GM23338 (cell line): Measurements from ENCODE around the gene ENTHD1. TPM values are rescaled to one million over a fixed set of nuclear protein-coding genes. Genes with fewer than 3 reads are reported as not detected.

Experiments
- ATAC-seq: fragments of 200-7000 bp; cut with Tn5 transposase; 3 replicates; pipeline ENCODE4 v1.9.1; 2020
- DNase-seq: peaks from one replicate; pipeline ENCODE4 v3.0.0-alpha.2; 2015; ENCODE audit warnings: low spot score
- H2AFZ ChIP-seq: fragments of 200-600 bp; sonication (generic); 2 replicates; pipeline ENCODE4 v1.8.0; 2016; ENCODE audit warnings: antibody characterized with exemption, mild to moderate bottlenecking, moderate library complexity
- H3F3A ChIP-seq: fragments of 200-600 bp; sonication (generic); replicated peaks from 2 replicates; pipeline ENCODE4 v1.8.0; 2017; ENCODE audit warnings: antibody characterized with exemption, mixed run types, low read depth
- H3K27ac ChIP-seq: fragments of 200-600 bp; sonication (generic); 2 replicates; pipeline ENCODE4 v1.6.1; 2016; ENCODE audit warnings: low read depth
- H3K27me3 ChIP-seq: fragments of 200-600 bp; sonication (generic); 2 replicates; pipeline ENCODE4 v1.8.0; 2016; ENCODE audit warnings: mild to moderate bottlenecking, mixed run types, moderate library complexity; ENCODE audit not compliant: insufficient read depth
- H3K36me3 ChIP-seq: fragments of 200-600 bp; sonication (generic); 2 replicates; pipeline ENCODE4 v1.8.0; 2016; ENCODE audit warnings: mild to moderate bottlenecking; ENCODE audit not compliant: insufficient read depth
- H3K4me1 ChIP-seq: fragments of 200-600 bp; sonication (generic); 2 replicates; pipeline ENCODE4 v1.8.0; 2016; ENCODE audit warnings: mild to moderate bottlenecking, moderate library complexity; ENCODE audit not compliant: insufficient read depth
- H3K4me2 ChIP-seq: fragments of 200-600 bp; sonication (generic); 2 replicates; pipeline ENCODE4 v1.7.1; 2017; ENCODE audit warnings: mixed run types
- H3K4me3 ChIP-seq: fragments of 200-600 bp; sonication (generic); 2 replicates; pipeline ENCODE4 v1.6.1; 2016; ENCODE audit warnings: mixed run types
- H3K79me2 ChIP-seq: fragments of 200-600 bp; sonication (generic); replicated peaks from 2 replicates; pipeline ENCODE4 v1.8.0; 2017; ENCODE audit warnings: mild to moderate bottlenecking; ENCODE audit not compliant: insufficient read depth
- H3K9me2 ChIP-seq: fragments of 200-600 bp; sonication (generic); 2 replicates; pipeline ENCODE4 v1.8.0; 2017; ENCODE audit not compliant: insufficient read depth
- H4K20me1 ChIP-seq: fragments of 200-600 bp; sonication (generic); replicated peaks from 2 replicates; pipeline ENCODE4 v1.8.0; 2017; ENCODE audit warnings: mild to moderate bottlenecking; ENCODE audit not compliant: insufficient read depth
- H3K27ac Mint-ChIP-seq: 2 replicates; pipeline ENCODE4 v1.8.0; 2020; ENCODE audit warnings: inconsistent platforms, mild to moderate bottlenecking, moderate library complexity, mixed read lengths
- H3K27me3 Mint-ChIP-seq: 3 replicates; pipeline ENCODE4 v1.8.0; 2022; ENCODE audit warnings: low read depth, mild to moderate bottlenecking, moderate library complexity, mixed read lengths, inconsistent platforms; ENCODE audit not compliant: insufficient read depth, poor library complexity
- H3K36me3 Mint-ChIP-seq: 3 replicates; pipeline ENCODE4 v1.8.0; 2021; ENCODE audit warnings: low read depth, mild to moderate bottlenecking, inconsistent platforms, moderate library complexity, mixed read lengths
- H3K4me1 Mint-ChIP-seq: 3 replicates; pipeline ENCODE4 v1.8.0; 2020; ENCODE audit warnings: mild to moderate bottlenecking, inconsistent platforms, mixed read lengths
- H3K4me3 Mint-ChIP-seq: 3 replicates; pipeline ENCODE4 v1.8.0; 2021; ENCODE audit warnings: moderate library complexity, mild to moderate bottlenecking, inconsistent platforms, mixed read lengths
- H3K9me3 Mint-ChIP-seq: 3 replicates; pipeline ENCODE4 v1.8.0; 2020; ENCODE audit warnings: moderate library complexity, mild to moderate bottlenecking, inconsistent platforms, mixed read lengths
- CREB1 ChIP-seq: fragments of 250-450 bp; sonication (Bioruptor Pico); IDR thresholded peaks from 2 replicates; pipeline ENCODE4 v1.5.0; 2020; ENCODE audit warnings: low read depth, mild to moderate bottlenecking, moderate library complexity
- EZH2 ChIP-seq: fragments of 200-600 bp; sonication (generic); IDR thresholded peaks from one replicate; pipeline ENCODE4 v1.8.0; 2017; ENCODE audit warnings: antibody characterized with exemption, mild to moderate bottlenecking, low read depth; ENCODE audit not compliant: unreplicated experiment
- EZH2phosphoT487 ChIP-seq: fragments of 200-600 bp; sonication (generic); IDR thresholded peaks from one replicate; pipeline ENCODE4 v1.8.1; 2018; ENCODE audit warnings: antibody characterized with exemption; ENCODE audit not compliant: unreplicated experiment
- JUNB ChIP-seq: IDR thresholded peaks from one replicate; pipeline ENCODE4 v1.6.1; 2016; ENCODE audit warnings: antibody characterized with exemption; ENCODE audit not compliant: unreplicated experiment
- NANOG ChIP-seq: IDR thresholded peaks from 2 replicates; pipeline ENCODE4 v1.6.1; 2016; ENCODE audit warnings: antibody characterized with exemption, borderline replicate concordance
- POLR2AphosphoS5 ChIP-seq: IDR thresholded peaks from 2 replicates; pipeline ENCODE4 v1.6.1; 2016; ENCODE audit warnings: antibody characterized with exemption, low read depth
- STAT1 ChIP-seq: IDR thresholded peaks from one replicate; pipeline ENCODE4 v1.6.1; 2016; ENCODE audit warnings: antibody characterized with exemption; ENCODE audit not compliant: unreplicated experiment
- ZNF114 ChIP-seq: fragments of 250-450 bp; sonication (Bioruptor Pico); IDR thresholded peaks from 2 replicates; pipeline ENCODE4 v1.5.0; 2020; ENCODE audit warnings: mild to moderate bottlenecking, moderate library complexity
- ZNF331 ChIP-seq: fragments of 250-450 bp; sonication (Bioruptor Pico); IDR thresholded peaks from 2 replicates; pipeline ENCODE4 v1.5.0; 2020; ENCODE audit warnings: low read depth, mild to moderate bottlenecking, moderate library complexity
- polyA plus RNA-seq: library from polyadenylated mRNA; unstranded; fragments of >200 nt; fragmentation: Nextera tagmentation; extraction: Ambion mirVana; gene quantifications from 2 replicates; pipeline ENCODE4 v1.2.1, GENCODE V29; 2016
- total RNA-seq: library from RNA; depleted of rRNA; stranded (reverse); fragments of >200 nt; shearing (Covaris generic); gene quantifications from 2 replicates; pipeline ENCODE4 v1.2.3, GENCODE V29; 2014
- TF ChIP-seq, protein P1 (sequence below): fragments of 250-450 bp; sonication (Bioruptor Pico); IDR thresholded peaks from 2 replicates; pipeline ENCODE4 v1.5.0; 2020; ENCODE audit warnings: mild to moderate bottlenecking, moderate library complexity
- TF ChIP-seq, protein P2 (sequence below), 2 experiments: fragments of 200-600 bp in 1 of 2; sonication (generic) in 1 of 2; conservative IDR thresholded peaks; 2 replicates each; pipeline versions ENCODE4 v1.5.1 to v1.6.1; 2016 to 2017; ENCODE audit warnings: antibody characterized with exemption in 2 of 2, low read depth in 2 of 2, mild to moderate bottlenecking in 2 of 2, moderate library complexity in 1 of 2
- TF ChIP-seq, protein P3 (sequence below): IDR thresholded peaks from one replicate; pipeline ENCODE4 v1.6.1; 2018; ENCODE audit warnings: antibody characterized with exemption; ENCODE audit not compliant: unreplicated experiment
- TF ChIP-seq, protein P4 (sequence below): IDR thresholded peaks from 2 replicates; pipeline ENCODE4 v1.6.1; 2016; ENCODE audit warnings: antibody characterized with exemption

Gene ENTHD1
- total and polyA plus RNA-seq, 2 experiments from 2014 or later, result not detected

DNA sequence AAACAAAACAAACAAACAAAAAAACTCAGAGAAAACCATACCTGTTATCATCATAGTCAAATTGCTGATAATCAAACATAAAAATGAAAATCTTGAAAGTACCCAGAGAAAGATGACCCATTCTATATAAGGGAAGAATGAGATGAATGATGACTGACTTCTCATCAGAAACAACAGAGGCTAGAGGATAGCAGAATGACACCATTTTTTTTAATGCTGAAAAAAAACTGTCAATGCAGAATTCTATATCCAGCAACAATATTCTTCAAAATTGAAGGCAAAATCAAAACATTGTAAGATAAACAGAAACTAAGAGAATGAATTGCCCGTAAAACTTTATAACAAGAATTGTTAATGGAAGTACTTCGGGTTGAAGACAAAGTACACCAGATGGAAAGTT, 122.1 kb downstream of the ENTHD1 start:
- H3K4me3 Mint-ChIP-seq, result no peak overlapping the region

More for the DNA sequence above, 122.1 kb downstream of the ENTHD1 start:
- H3K27ac ChIP-seq, result no peak overlapping the region
- H3K9me3 Mint-ChIP-seq, result no peaks in the 10 kb centered on the region
- H3K36me3 ChIP-seq, result no peaks in the 10 kb centered on the region
- no peak overlapping the region for H2AFZ ChIP-seq
- no peaks in the 10 kb centered on the region for H3K79me2 ChIP-seq
- H3K4me2 ChIP-seq, result no peak overlapping the region
- no peak overlapping the region for H3K4me3 ChIP-seq
- H4K20me1 ChIP-seq, result no peaks in the 10 kb centered on the region
- no peak for DNase-seq
- H3K27me3 Mint-ChIP-seq, result peaks cover 2% of the 10 kb centered on the region
- no peaks in the 10 kb centered on the region for H3K36me3 Mint-ChIP-seq
- no peaks in the 10 kb centered on the region for H3K4me1 Mint-ChIP-seq
- H3F3A ChIP-seq, result no peaks in the 10 kb centered on the region
- no peaks in the 10 kb centered on the region for H3K9me2 ChIP-seq
- no peaks in the 10 kb centered on the region for H3K4me1 ChIP-seq
- no peak for ATAC-seq
- no peak overlapping the region for H3K27ac Mint-ChIP-seq
- no peaks in the 10 kb centered on the region for H3K27me3 ChIP-seq
- TF ChIP-seq, protein P1, sequence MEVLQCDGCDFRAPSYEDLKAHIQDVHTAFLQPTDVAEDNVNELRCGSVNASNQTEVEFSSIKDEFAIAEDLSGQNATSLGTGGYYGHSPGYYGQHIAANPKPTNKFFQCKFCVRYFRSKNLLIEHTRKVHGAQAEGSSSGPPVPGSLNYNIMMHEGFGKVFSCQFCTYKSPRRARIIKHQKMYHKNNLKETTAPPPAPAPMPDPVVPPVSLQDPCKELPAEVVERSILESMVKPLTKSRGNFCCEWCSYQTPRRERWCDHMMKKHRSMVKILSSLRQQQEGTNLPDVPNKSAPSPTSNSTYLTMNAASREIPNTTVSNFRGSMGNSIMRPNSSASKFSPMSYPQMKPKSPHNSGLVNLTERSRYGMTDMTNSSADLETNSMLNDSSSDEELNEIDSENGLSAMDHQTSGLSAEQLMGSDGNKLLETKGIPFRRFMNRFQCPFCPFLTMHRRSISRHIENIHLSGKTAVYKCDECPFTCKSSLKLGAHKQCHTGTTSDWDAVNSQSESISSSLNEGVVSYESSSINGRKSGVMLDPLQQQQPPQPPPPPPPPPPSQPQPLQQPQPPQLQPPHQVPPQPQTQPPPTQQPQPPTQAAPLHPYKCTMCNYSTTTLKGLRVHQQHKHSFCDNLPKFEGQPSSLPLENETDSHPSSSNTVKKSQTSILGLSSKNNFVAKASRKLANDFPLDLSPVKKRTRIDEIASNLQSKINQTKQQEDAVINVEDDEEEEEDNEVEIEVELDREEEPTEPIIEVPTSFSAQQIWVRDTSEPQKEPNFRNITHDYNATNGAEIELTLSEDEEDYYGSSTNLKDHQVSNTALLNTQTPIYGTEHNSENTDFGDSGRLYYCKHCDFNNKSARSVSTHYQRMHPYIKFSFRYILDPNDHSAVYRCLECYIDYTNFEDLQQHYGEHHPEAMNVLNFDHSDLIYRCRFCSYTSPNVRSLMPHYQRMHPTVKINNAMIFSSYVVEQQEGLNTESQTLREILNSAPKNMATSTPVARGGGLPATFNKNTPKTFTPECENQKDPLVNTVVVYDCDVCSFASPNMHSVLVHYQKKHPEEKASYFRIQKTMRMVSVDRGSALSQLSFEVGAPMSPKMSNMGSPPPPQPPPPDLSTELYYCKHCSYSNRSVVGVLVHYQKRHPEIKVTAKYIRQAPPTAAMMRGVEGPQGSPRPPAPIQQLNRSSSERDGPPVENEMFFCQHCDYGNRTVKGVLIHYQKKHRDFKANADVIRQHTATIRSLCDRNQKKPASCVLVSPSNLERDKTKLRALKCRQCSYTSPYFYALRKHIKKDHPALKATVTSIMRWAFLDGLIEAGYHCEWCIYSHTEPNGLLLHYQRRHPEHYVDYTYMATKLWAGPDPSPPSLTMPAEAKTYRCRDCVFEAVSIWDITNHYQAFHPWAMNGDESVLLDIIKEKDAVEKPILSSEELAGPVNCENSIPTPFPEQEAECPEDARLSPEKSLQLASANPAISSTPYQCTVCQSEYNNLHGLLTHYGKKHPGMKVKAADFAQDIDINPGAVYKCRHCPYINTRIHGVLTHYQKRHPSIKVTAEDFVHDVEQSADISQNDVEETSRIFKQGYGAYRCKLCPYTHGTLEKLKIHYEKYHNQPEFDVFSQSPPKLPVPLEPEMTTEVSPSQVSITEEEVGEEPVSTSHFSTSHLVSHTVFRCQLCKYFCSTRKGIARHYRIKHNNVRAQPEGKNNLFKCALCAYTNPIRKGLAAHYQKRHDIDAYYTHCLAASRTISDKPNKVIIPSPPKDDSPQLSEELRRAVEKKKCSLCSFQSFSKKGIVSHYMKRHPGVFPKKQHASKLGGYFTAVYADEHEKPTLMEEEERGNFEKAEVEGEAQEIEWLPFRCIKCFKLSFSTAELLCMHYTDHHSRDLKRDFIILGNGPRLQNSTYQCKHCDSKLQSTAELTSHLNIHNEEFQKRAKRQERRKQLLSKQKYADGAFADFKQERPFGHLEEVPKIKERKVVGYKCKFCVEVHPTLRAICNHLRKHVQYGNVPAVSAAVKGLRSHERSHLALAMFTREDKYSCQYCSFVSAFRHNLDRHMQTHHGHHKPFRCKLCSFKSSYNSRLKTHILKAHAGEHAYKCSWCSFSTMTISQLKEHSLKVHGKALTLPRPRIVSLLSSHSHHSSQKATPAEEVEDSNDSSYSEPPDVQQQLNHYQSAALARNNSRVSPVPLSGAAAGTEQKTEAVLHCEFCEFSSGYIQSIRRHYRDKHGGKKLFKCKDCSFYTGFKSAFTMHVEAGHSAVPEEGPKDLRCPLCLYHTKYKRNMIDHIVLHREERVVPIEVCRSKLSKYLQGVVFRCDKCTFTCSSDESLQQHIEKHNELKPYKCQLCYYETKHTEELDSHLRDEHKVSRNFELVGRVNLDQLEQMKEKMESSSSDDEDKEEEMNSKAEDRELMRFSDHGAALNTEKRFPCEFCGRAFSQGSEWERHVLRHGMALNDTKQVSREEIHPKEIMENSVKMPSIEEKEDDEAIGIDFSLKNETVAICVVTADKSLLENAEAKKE, result no peak
- no peak for TF ChIP-seq ZNF114 (CRISPR knock-in tag)
- TF ChIP-seq POLR2AphosphoS5, result no peak
- TF ChIP-seq, protein P2, sequence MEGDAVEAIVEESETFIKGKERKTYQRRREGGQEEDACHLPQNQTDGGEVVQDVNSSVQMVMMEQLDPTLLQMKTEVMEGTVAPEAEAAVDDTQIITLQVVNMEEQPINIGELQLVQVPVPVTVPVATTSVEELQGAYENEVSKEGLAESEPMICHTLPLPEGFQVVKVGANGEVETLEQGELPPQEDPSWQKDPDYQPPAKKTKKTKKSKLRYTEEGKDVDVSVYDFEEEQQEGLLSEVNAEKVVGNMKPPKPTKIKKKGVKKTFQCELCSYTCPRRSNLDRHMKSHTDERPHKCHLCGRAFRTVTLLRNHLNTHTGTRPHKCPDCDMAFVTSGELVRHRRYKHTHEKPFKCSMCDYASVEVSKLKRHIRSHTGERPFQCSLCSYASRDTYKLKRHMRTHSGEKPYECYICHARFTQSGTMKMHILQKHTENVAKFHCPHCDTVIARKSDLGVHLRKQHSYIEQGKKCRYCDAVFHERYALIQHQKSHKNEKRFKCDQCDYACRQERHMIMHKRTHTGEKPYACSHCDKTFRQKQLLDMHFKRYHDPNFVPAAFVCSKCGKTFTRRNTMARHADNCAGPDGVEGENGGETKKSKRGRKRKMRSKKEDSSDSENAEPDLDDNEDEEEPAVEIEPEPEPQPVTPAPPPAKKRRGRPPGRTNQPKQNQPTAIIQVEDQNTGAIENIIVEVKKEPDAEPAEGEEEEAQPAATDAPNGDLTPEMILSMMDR (conservative IDR thresholded peaks at IDR 0.05; ENCODE audit: low read depth in 2 of 2), result no peak
- no peak for TF ChIP-seq EZH2phosphoT487
- TF ChIP-seq, protein P3, sequence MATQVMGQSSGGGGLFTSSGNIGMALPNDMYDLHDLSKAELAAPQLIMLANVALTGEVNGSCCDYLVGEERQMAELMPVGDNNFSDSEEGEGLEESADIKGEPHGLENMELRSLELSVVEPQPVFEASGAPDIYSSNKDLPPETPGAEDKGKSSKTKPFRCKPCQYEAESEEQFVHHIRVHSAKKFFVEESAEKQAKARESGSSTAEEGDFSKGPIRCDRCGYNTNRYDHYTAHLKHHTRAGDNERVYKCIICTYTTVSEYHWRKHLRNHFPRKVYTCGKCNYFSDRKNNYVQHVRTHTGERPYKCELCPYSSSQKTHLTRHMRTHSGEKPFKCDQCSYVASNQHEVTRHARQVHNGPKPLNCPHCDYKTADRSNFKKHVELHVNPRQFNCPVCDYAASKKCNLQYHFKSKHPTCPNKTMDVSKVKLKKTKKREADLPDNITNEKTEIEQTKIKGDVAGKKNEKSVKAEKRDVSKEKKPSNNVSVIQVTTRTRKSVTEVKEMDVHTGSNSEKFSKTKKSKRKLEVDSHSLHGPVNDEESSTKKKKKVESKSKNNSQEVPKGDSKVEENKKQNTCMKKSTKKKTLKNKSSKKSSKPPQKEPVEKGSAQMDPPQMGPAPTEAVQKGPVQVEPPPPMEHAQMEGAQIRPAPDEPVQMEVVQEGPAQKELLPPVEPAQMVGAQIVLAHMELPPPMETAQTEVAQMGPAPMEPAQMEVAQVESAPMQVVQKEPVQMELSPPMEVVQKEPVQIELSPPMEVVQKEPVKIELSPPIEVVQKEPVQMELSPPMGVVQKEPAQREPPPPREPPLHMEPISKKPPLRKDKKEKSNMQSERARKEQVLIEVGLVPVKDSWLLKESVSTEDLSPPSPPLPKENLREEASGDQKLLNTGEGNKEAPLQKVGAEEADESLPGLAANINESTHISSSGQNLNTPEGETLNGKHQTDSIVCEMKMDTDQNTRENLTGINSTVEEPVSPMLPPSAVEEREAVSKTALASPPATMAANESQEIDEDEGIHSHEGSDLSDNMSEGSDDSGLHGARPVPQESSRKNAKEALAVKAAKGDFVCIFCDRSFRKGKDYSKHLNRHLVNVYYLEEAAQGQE, result no peak
- TF ChIP-seq CREB1 (CRISPR knock-in tag), result no peak
- TF ChIP-seq JUNB, result no peak
- no peak for TF ChIP-seq STAT1
- TF ChIP-seq, protein P4, sequence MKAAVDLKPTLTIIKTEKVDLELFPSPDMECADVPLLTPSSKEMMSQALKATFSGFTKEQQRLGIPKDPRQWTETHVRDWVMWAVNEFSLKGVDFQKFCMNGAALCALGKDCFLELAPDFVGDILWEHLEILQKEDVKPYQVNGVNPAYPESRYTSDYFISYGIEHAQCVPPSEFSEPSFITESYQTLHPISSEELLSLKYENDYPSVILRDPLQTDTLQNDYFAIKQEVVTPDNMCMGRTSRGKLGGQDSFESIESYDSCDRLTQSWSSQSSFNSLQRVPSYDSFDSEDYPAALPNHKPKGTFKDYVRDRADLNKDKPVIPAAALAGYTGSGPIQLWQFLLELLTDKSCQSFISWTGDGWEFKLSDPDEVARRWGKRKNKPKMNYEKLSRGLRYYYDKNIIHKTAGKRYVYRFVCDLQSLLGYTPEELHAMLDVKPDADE, result no peak
- no peak for TF ChIP-seq ZNF331 (CRISPR knock-in tag)
- no peak for TF ChIP-seq NANOG
- no peak for TF ChIP-seq EZH2
